Forelimb muscle (tissue), 1 donor: ENCODE results near the gene PHLPP1. TPM values are rescaled to one million over a fixed set of nuclear protein-coding genes. Genes with fewer than 3 reads are reported as not detected.

Source experiments
- DNase-seq: peaks from one replicate; pipeline ENCODE4 v3.0.0-alpha.2; 2013; ENCODE audit warnings: low read depth
- polyA plus RNA-seq: library from polyadenylated mRNA; unstranded; fragments of 120-200 nt; gene quantifications from one replicate; pipeline ENCODE4 v1.2.1, GENCODE V29; 2013; ENCODE audit not compliant: insufficient read length

PHLPP1 gene
- polyA plus RNA-seq, 1 donor, result 7.3 TPM

- DNase-seq, result no peak
Observed at GRCh38 chr18:62771494-62772270, 56.3 kb downstream of the PHLPP1 start.

DNA sequence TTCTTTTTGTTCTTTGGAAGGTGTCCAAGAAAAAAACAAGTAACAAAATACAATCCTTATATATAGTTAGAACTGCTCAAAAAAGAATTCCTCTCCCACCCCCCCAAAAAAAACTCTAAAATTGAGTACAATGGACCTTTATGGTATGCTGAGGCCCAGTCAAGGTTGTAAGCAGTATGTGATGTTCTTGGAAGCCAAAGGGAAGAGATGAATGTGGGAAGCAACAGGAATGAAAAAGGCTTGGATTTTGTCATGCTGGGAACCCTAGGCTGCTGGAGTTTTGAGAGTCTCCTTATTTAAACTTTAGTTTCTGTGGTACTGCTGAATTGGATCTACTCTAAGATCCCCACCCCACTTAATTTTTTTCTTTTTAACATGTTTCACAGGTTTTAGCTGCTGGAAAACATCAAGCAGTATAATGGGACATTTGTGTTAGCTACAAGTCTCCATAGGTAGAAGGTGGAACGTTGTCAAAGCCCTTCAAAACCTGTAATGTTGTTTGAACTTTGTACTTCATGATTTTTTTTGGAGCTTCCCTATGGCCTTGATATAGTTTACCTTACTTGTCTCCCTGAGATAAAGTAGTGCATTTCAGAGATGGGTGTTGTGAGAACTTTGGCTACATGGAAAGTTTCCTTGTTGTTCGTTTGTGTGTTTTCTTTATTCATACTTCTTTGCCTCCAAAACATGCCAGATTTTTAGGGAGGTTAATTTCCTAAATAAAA is 57.7 kb downstream of the PHLPP1 start:
- no peak for DNase-seq

GRCh38 chr18:62773691-62774090 is 58.4 kb downstream of the PHLPP1 start:
- no peak for DNase-seq

GRCh38 chr18:62776024-62776570 is 60.8 kb downstream of the PHLPP1 start:
- DNase-seq, result no peak

GRCh38 chr18:62777814-62778213 is 62.5 kb downstream of the PHLPP1 start:
- no peak for DNase-seq

DNA sequence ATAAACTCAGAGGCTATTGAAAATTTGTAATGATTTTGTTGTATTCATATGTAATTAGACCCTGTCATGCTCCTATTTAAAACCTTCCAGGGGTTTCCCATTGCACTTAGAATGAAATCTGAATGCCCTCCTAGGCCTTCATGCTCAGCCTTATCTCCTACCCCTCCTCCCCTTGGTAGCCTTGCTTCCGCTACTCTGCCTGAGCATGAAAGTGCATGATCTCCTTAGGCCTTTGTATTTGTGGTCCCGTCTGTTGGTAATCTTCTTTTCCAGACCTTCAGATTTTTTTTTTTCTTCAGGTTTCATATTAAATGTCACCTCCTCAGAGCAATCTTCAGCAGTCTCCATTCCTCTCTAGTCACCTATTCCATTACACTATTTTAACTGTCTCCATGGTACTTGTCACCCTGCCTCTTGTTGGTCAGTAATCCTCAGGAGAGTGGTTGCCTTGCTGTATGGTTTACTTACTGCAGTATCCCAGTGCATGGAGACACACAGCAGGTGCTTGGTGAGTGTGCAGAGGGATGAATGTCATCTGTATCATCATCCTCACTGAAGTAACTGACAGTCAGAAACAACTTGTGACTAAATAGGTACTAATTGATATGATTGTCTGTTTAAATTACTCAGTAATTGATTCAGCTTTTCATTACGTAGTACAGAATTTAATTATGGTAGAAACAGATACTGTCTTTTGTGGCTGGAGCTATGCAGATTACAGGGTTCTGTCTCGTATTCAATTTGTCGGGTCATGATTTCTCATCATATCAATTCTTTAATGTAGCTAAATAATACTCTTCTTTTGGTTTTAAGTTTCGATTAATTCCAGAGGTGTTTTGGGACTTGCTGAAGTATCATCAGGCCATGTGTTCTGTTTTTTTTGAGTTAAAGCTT is 63.9 kb downstream of the PHLPP1 start:
- no peak for DNase-seq

- DNase-seq, result no peak
Observed at GRCh38 chr18:62781262-62781661, 65.9 kb downstream of the PHLPP1 start.

GRCh38 chr18:62781893-62782292 is 66.6 kb downstream of the PHLPP1 start:
- no peak for DNase-seq

DNA sequence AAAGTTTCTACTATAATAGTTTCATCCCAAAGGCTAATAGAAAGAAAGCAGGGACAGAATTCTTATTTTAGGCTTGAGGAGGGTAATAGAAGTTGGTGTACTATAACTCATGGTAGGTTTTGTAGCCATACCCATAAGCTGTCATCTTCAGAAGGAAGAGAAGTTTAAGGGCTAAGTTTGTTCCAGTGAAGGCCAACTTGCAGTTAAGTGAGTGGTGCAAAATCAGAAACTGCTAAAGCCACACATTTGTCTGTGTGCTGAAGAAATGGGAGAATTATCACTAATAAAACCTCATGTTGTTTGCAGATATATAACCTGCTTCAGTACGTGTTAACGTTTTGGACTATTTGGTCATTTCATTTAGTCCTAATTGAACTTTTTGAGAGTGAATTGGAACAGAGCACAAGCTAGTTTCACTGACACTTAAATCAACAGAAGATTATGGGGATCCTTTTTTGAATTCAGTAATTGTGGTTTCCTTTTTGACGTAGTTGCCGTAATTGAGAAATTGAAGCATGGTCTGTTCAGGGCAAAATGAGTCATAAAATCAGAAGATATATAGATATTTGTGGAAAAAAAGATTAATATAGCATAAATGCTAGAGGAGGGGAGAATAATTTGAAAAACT is 69.1 kb downstream of the PHLPP1 start:
- DNase-seq, result no peak

DNA sequence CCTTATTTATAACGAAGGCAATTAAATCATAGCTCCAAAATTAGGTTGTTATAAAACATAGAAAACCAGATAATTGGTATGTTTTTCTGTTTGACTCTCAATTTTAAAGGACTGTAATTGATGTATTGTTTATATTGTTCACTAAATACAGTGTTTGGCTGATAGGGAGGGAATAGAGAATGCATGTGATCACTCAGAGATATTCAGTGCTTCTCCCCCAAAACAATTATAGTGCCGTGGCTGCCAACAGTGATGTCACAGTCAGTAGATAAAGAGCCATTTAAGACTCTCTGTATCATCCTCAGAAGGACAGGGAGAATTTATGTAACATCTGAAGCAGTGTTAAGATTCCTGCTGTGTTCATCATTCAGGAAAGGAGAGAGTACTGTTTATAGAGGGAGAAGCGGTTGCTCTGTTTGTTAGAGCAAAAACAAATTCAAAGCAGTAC is 69.6 kb downstream of the PHLPP1 start:
- DNase-seq, result no peak

DNA sequence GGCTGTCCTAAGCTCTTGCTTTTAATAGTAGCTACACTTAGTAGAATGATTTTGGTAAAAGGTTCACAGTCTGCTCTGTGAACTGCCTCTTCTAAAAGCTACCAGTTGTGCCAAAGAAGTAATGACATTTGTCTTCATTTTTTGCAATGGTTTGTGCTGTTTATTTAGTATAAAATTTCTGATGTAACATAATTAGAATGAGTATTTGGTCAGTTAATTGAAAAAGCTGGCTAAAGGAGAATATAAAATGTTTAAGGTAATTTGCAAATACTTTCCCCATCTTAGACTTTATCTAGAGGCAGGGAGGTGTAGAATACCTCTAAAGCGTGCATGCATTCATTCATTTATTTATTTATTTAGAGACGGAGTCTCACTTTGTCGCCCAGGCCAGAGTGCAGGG is 71.3 kb downstream of the PHLPP1 start:
- DNase-seq, result no peak

- no peak for DNase-seq
Observed at GRCh38 chr18:62788111-62788510, 72.8 kb downstream of the PHLPP1 start.

GRCh38 chr18:62788876-62789275 is 73.5 kb downstream of the PHLPP1 start:
- DNase-seq, result no peak

- no peak for DNase-seq
Observed at GRCh38 chr18:62790871-62791772, 75.8 kb downstream of the PHLPP1 start.

- peak; percentile 48 for DNase-seq
Observed at GRCh38 chr18:62792016-62792415, 76.7 kb downstream of the PHLPP1 start.

DNA sequence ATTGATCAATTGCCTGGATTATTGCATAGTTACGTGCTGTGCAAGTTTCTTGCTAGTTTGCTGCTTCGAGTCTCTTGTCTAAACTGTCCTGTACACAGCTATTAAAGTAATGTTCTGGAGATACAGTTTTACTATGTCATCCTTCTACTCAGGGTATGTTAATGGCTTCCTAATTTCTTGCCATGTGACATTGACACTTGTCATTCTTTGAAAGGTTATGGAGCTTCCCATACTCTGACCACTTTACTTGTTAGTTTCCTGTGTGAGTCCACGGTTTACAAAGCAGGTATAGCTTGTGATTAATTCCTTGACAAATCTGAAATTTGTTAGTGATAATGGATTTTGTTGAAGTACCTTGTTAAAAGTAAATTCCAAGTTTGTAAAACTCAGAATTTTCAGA is 80.5 kb downstream of the PHLPP1 start:
- DNase-seq, result no peak

- no peak for DNase-seq
Observed at GRCh38 chr18:62796216-62796621, 80.9 kb downstream of the PHLPP1 start.

DNA sequence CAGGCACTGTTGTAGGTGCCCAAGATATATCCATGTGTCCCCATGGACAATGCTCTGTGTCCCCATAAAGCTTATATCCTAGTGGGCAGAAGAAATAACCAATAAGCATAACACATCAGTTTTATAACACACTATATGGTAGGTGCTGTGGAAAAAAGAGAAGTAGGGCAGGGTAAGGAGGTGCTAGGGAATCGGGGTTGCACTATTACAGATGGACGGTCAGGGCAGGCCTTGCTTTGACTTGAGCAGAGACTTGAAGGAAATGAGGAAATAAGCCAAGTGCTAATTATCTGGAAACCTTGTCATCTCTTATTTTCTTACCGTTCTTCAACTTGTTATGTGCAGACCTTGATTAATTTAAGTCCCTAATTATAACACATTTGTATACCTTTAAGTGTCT is 82.0 kb downstream of the PHLPP1 start:
- no peak for DNase-seq

GRCh38 chr18:62799977-62800376 is 84.6 kb downstream of the PHLPP1 start:
- no peak for DNase-seq

- no peak for DNase-seq
Observed at GRCh38 chr18:62802523-62802922, 87.2 kb downstream of the PHLPP1 start.
